H1 (cell line): ENCODE data around the gene GRM8.

Experiments used
- ATF2 ChIP-seq: IDR thresholded peaks from 2 replicates; pipeline ENCODE4 v1.6.1; 2012; ENCODE audit warnings: low read length, inconsistent platforms
- EP300 ChIP-seq, 2 experiments: IDR thresholded peaks; 1 replicate in 1 of 2; 2 replicates in 1 of 2; pipeline ENCODE4 v1.6.1; 2011 to 2012; ENCODE audit warnings: low read depth in 2 of 2, low read length in 2 of 2, mild to moderate bottlenecking in 2 of 2, borderline replicate concordance in 1 of 2, inconsistent platforms in 1 of 2, moderate library complexity in 1 of 2
- EZH2 ChIP-seq: fragments of 200-600 bp; sonication (generic); IDR thresholded peaks from 2 replicates; pipeline ENCODE4 v1.7.1; 2012; ENCODE audit warnings: low read depth, mild to moderate bottlenecking, moderate library complexity, low read length, inconsistent platforms; ENCODE audit not compliant: severe bottlenecking
- JUN ChIP-seq: IDR thresholded peaks from 2 replicates; pipeline ENCODE4 v1.6.1; 2011; ENCODE audit warnings: low read depth, mild to moderate bottlenecking, improper control_type of control experiment, low read length
- KDM1A ChIP-seq: fragments of 200-600, 300-600 bp; sonication (generic); IDR thresholded peaks from 2 replicates; pipeline ENCODE4 v1.7.1; 2016; ENCODE audit warnings: mild to moderate bottlenecking, low read length, borderline replicate concordance
- NANOG ChIP-seq: IDR thresholded peaks from 2 replicates; pipeline ENCODE4 v1.6.1; 2011; ENCODE audit warnings: low read length, low read depth, mild to moderate bottlenecking, inconsistent platforms; ENCODE audit not compliant: insufficient read depth, poor library complexity, severe bottlenecking
- NRF1 ChIP-seq: IDR thresholded peaks from 2 replicates; pipeline ENCODE4 v1.6.1; 2011; ENCODE audit warnings: mild to moderate bottlenecking, low read depth, low read length, improper control_type of control experiment
- POLR2AphosphoS5 ChIP-seq: IDR thresholded peaks from 2 replicates; pipeline ENCODE4 v1.6.1; 2011; ENCODE audit warnings: low read depth, low read length
- RFX5 ChIP-seq: IDR thresholded peaks from 2 replicates; pipeline ENCODE4 v1.6.1; 2011; ENCODE audit warnings: low read depth, low read length, improper control_type of control experiment, borderline replicate concordance
- SIN3A ChIP-seq, 2 experiments: IDR thresholded peaks in 1 of 2; conservative IDR thresholded peaks in 1 of 2; 2 replicates each; pipeline ENCODE4 v1.6.1; 2011 to 2012; ENCODE audit warnings: low read length in 2 of 2, improper control_type of control experiment in 1 of 2, low read depth in 1 of 2, mild to moderate bottlenecking in 1 of 2
- SP2 ChIP-seq: IDR thresholded peaks from 2 replicates; pipeline ENCODE4 v1.6.1; 2012; ENCODE audit warnings: mild to moderate bottlenecking, low read length, inconsistent platforms
- TAF1 ChIP-seq: IDR thresholded peaks from 2 replicates; pipeline ENCODE4 v1.6.1; 2011; ENCODE audit warnings: mild to moderate bottlenecking, low read depth, low read length
- TAF7 ChIP-seq: optimal IDR thresholded peaks from 2 replicates; pipeline ENCODE3; 2011; ENCODE audit warnings: low read depth, mild to moderate bottlenecking, inconsistent platforms, low read length, moderate library complexity, borderline replicate concordance
- TF ChIP-seq, protein P1 (sequence below), 3 experiments: IDR thresholded peaks; 1 replicate in 2 of 3; 2 replicates in 1 of 3; pipeline versions ENCODE4 v1.5.1 to v1.6.1; 2011; ENCODE audit warnings: low read length in 3 of 3, mild to moderate bottlenecking in 3 of 3, inconsistent platforms in 2 of 3, low read depth in 1 of 3, moderate library complexity in 1 of 3; ENCODE audit not compliant: insufficient read depth in 1 of 3; ENCODE audit errors: control extremely low read depth in 1 of 3

GRCh38 chr7:126657599-126658358 lies 595.0 kb downstream of the GRM8 start:
- TF ChIP-seq, protein P1, sequence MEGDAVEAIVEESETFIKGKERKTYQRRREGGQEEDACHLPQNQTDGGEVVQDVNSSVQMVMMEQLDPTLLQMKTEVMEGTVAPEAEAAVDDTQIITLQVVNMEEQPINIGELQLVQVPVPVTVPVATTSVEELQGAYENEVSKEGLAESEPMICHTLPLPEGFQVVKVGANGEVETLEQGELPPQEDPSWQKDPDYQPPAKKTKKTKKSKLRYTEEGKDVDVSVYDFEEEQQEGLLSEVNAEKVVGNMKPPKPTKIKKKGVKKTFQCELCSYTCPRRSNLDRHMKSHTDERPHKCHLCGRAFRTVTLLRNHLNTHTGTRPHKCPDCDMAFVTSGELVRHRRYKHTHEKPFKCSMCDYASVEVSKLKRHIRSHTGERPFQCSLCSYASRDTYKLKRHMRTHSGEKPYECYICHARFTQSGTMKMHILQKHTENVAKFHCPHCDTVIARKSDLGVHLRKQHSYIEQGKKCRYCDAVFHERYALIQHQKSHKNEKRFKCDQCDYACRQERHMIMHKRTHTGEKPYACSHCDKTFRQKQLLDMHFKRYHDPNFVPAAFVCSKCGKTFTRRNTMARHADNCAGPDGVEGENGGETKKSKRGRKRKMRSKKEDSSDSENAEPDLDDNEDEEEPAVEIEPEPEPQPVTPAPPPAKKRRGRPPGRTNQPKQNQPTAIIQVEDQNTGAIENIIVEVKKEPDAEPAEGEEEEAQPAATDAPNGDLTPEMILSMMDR (IDR thresholded peaks at IDR 0.05; ENCODE audit: control extremely low read depth in 1 of 3, insufficient read depth in 1 of 3, low read depth in 1 of 3, low read length in 3 of 3) = no peak
- TF ChIP-seq TAF1 (no peak), SP2 (no peak), NANOG (no peak), NRF1 (no peak), RFX5 (no peak), KDM1A (no peak), JUN (no peak), EZH2 (no peak), TAF7 (no peak), SIN3A (conservative IDR thresholded peaks at IDR 0.05 in 1 of 2, IDR thresholded peaks at IDR 0.05 in 1 of 2; ENCODE audit: low read depth in 1 of 2, low read length in 2 of 2) (no peak), POLR2AphosphoS5 (no peak), EP300 (IDR thresholded peaks at IDR 0.05; ENCODE audit: borderline replicate concordance in 1 of 2, low read depth in 2 of 2, low read length in 2 of 2) (no peak), ATF2 (no peak)
